Measurements from ENCODE around the gene DCUN1D1. TPM values are rescaled to one million over a fixed set of nuclear protein-coding genes. Genes with fewer than 3 reads are reported as not detected.

The DCUN1D1 gene
- total RNA-seq, 4 donors from 2014 or later: 33.6 to 52.8 (median 35.0) TPM

- WGBS, 2 donors: 97 to 99% methylated on average over 3 of the region's 3 CpGs
- H3K27me3 ChIP-seq: no peaks in the 10 kb centered on the region
- intact Hi-C loops (cut with DNase I): no loop called here
- H3K27ac ChIP-seq: no peak overlapping the region
- no peak for DNase-seq
- no peaks in the 10 kb centered on the region for H3K9me3 ChIP-seq
- TF ChIP-seq CTCF (IDR thresholded peaks at IDR 0.05): no peak
- TF ChIP-seq POLR2A (IDR thresholded peaks at IDR 0.05): no peak
- H3K4me1 ChIP-seq: no peaks in the 10 kb centered on the region
- no peak overlapping the region for H3K4me3 ChIP-seq (replicated peaks in 1 of 3)
- H3K36me3 ChIP-seq: peaks cover 30 to 48% of the 10 kb centered on the region in 2 donors
Measured at GRCh38 chr3:183018421-183019192, 38.3 kb upstream of the DCUN1D1 start.

GRCh38 chr3:183015185-183015584, 34.8 kb upstream of the DCUN1D1 start:
- TF ChIP-seq POLR2A (IDR thresholded peaks at IDR 0.05) (no peak), CTCF (IDR thresholded peaks at IDR 0.05) (no peak)
- H3K4me3 ChIP-seq (replicated peaks in 1 of 3): no peak overlapping the region
- intact Hi-C loops (cut with DNase I): no loop called here

GRCh38 chr3:183013856-183014255, 33.5 kb upstream of the DCUN1D1 start:
- H3K4me3 ChIP-seq (replicated peaks in 1 of 3): no peak overlapping the region
- intact Hi-C loops (cut with DNase I): no loop called here
- WGBS, 2 donors: 91 to 94% methylated on average over 6 of the region's 6 CpGs
- no peak for TF ChIP-seq POLR2A (IDR thresholded peaks at IDR 0.05)
- no peaks in the 10 kb centered on the region for H3K9me3 ChIP-seq
- peaks cover under 1 to 19% of the 10 kb centered on the region in 2 donors for H3K36me3 ChIP-seq
- H3K4me1 ChIP-seq: no peaks in the 10 kb centered on the region
- no peak overlapping the region for H3K27ac ChIP-seq
- no peaks in the 10 kb centered on the region for H3K27me3 ChIP-seq
- no peak for DNase-seq

More at GRCh38 chr3:183015185-183015584, 34.8 kb upstream of the DCUN1D1 start:
- no peak for DNase-seq
- Histone ChIP-seq H3K36me3 (peaks cover 9 to 25% of the 10 kb centered on the region in 2 donors), H3K4me1 (no peaks in the 10 kb centered on the region), H3K27ac (no peak overlapping the region), H3K9me3 (no peaks in the 10 kb centered on the region), H3K27me3 (no peaks in the 10 kb centered on the region)
- WGBS, 2 donors: 87 to 89% methylated on average over 2 of the region's 2 CpGs

- Histone ChIP-seq H3K4me3 (replicated peaks in 1 of 3) (no peak overlapping the region), H3K9me3 (no peaks in the 10 kb centered on the region), H3K36me3 (peaks cover 0 to 19% of the 10 kb centered on the region in 2 donors), H3K4me1 (no peaks in the 10 kb centered on the region), H3K27ac (no peak overlapping the region), H3K27me3 (no peaks in the 10 kb centered on the region)
- DNase-seq: no peak
- no peak for TF ChIP-seq POLR2A (IDR thresholded peaks at IDR 0.05)
- TF ChIP-seq CTCF (IDR thresholded peaks at IDR 0.05): no peak
- WGBS, 2 donors: 82 to 93% methylated on average over 5 of the region's 5 CpGs
- intact Hi-C loops (cut with DNase I): no loop called here
Measured at GRCh38 chr3:183013074-183013473, 32.7 kb upstream of the DCUN1D1 start.

GRCh38 chr3:183008800-183009199, 28.5 kb upstream of the DCUN1D1 start:
- H3K4me3 ChIP-seq (replicated peaks in 1 of 3): no peak overlapping the region
- H3K27me3 ChIP-seq: no peaks in the 10 kb centered on the region
- no peaks in the 10 kb centered on the region for H3K4me1 ChIP-seq
- TF ChIP-seq CTCF (IDR thresholded peaks at IDR 0.05): no peak
- H3K9me3 ChIP-seq: no peaks in the 10 kb centered on the region
- no peak for DNase-seq
- intact Hi-C loops (cut with DNase I): no loop called here
- H3K27ac ChIP-seq: no peak overlapping the region
- H3K36me3 ChIP-seq: no peaks in the 10 kb centered on the region

Data from thyroid gland (tissue), 4 donors.